NCI-H82 treated with DMSO at 0.1 percent for 48 hours (cell line): ENCODE data around the gene NEGR1.

Experiments
- DNase-seq: peaks from one replicate; lab custom pipeline; 2025; ENCODE audit not compliant: unreplicated experiment; lab: John Stamatoyannopoulos, UW

NEGR1 gene

DNA sequence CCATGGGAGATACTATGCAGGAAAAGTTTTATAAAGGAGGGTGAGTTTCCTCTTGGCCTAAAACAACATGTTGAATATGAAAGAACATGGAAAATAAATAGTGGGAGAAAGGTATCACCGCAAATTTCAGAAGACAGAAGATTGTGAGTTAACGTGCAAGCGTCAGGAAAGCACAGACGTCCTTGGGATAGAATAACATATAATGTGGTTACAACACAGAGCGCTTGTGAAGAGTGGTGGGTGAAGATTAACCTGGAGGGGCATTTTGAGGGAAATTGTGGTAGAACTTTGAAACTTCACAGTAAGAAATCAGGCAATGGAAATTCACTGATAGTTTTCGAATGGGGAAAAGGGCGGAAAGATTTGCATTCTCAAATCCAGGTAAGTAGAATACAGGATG is 47.3 kb downstream of the NEGR1 start:
- no peak for DNase-seq

DNA sequence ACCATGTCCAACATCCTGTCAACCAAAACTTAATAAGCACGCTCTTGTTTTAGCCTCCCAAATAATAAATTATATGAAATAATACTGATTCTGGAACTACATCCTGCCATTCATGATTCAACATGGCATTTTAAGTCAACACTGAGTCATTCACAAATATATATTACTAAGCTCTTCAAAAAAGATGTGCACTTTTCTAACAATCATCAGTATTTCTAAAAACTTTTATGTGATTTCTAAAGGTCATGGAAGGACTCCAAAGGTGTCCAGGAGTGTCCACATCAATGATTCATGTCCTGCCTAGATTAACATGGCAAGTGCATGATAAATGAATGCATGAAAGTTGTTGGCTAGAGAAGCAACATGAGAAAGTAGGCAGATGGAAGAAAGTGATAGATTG is 51.6 kb downstream of the NEGR1 start:
- DNase-seq, result no peak

DNA sequence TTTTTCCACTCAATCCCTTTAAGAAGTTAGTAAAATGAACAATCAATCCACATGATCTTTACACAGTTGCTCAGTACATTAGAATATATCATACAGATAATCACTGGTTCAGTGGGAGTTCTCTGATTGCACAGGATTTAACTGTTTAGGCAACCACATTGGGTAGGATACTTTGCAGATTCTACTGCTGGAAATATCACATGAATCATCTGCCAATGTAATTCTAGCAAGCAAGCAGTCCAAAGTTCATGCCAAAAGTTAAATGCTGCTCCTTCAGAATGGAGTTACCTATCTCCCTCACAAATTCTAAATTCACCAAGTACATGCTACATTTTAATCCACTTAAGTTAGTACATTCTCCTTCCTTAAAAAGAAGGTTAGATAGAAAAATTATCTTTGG is 52.4 kb downstream of the NEGR1 start:
- no peak for DNase-seq

DNA sequence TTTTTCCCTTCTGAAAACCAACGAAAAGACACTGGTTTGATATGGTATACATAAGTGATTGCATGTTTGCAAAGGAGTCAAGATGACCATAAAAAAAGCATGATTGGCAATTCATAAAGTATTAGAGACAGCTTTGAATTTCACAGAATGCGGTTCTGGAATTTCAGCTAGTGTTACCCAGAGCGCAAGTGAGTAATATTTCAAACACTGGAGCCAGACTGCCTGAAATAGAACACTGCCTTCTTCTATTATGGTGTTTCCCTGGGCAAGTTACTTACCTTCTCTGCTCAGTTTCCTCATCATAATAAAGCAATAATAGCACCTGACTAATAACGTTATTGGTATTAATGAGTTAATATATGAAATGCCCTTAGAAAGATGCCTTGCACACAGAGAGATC is 54.7 kb downstream of the NEGR1 start:
- no peak for DNase-seq

DNA sequence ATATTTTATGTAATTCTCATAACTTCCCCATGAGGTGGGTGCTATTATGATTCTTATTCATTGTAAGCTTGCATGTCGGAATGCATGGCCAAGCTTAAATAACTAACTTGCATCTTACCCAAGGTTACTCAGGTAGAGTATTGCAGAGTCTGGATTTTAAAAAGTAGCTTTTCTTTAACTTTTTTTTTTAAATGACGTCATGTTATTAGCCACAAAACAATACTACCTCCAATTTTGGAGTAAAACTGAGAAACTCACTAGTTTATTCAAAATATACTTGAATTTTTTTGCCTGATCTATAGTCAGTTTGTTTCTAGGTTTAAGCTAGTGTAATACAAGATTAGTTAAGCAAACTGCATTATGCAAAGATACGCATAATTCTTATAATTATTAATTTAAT is 57.8 kb downstream of the NEGR1 start:
- DNase-seq, result no peak

DNA sequence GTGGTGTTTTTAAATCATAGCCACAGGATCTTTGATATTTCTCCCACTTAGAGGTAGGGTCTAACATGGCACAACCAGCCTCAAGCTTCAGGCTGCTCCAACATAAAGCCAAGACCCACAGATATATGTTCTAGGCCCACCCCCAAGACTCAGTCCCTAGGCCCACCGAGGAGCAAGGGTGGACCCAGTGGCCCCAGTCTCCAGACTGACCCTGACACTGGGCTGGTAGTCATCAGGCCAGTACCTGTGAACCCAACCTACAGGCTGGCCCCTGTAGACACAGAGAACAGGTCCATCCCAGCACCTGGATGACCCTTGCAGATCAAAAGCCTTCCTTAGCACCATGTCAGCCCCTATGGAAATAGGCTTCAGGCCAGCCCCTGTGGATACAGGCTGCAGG is 60.5 kb downstream of the NEGR1 start:
- DNase-seq, result no peak

DNA sequence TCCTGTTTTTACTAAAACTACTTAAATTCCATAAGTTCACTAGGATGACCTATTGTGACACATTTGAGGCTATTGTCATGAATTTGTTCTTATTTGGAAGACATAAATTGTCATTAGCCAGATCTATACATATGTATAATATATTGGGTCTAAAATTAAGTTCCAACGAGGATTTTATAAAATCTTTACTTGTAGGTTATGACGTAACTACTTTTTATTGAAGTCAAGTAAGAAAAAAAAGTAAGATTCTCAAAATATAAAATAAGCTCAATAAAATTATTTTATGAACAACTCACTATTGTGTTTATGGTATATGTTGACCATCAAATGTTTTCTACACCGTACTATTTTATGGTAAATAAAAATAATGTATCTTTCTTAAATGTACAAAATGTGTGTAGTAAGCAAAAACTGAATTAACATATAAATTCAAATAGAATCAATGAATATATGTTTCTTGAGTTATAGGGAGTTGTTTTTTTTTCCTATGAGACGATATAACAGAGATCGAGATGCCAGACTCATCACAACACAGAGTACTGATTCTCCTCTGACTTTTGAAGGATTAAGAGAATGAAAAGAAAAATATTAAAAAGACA is 64.1 kb downstream of the NEGR1 start:
- DNase-seq, result no peak

DNA sequence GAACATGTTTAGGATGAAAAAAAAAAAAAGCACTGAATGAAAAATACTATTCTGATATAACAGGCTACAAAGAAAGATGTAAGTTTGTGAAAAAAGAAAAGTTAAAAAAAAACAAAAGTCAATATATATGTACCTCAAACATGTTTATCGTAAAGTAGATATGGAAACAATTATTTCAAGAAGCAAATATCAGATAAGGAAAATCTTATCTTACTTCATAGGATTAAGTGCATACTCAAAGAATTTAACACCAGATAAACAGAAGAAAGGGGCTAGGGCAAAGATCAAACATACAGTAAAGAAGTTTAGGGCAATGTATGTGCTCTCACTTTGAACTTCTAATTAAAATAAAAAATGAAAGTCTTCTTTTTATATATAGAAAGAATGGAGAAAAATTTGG is 75.3 kb downstream of the NEGR1 start:
- DNase-seq, result no peak

DNA sequence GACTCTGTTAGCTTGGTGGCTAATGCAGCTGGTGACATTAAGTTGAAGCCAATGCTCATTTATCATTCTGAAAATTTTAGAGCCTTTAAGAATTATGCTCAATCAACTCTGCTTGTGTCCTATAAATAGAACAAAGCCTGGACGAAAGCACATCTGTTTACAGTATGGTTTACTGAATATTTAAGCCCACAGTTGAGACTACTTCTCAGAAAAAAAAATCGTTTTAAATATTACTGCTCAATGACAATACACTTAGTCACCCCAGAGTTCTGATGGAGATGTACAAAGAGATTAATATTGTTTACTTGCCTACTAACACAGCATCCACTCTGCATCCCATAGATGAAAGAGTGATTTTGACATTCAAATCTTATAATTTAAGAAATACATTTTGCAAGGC is 79.6 kb downstream of the NEGR1 start:
- DNase-seq, result no peak

DNA sequence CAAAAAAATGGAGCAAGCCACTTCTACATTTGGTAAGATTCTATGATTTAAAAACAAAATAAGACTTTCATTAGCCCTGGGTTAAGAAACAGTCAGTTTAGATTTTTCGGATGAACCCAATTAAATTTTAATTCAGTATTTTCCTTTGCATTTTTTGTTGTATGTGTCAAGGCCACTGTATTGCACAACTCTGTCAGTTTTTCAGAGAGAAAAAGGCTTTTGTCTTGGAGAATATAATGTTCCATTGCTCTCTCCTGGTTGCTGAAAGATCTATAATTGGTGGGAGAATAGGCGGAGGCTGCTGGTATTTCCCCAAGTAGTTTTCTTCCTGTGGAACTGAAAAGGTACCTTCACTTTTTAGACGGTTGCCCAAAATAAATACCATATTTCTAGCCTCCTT is 84.6 kb downstream of the NEGR1 start:
- no peak for DNase-seq

DNA sequence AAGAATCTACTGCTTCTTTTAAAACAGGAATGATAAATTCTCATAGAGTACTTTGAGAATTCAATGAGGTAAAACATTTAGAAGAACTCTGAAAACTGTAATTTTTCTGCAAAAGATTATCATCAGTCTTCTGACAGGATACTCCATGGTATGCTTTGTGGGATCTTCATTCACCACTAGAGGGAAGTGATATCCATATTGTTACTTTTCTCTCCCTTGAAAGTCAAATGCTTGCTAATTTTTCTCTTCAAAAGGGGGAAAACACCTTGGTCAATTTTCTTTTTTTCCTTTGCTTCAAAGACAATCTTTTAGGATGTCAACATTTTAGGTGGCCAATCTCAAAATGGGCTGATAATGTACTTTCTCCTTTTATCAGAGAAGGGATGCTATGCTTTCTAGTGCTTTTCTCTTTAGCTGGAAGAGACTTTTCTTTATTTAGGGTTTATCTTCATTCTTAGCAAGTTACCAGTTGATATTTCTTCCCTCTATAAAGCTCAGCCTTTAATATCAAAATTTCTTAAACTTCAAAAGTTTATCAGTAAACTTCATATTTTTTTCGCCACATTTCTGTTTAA is 95.5 kb downstream of the NEGR1 start:
- DNase-seq, result no peak

DNA sequence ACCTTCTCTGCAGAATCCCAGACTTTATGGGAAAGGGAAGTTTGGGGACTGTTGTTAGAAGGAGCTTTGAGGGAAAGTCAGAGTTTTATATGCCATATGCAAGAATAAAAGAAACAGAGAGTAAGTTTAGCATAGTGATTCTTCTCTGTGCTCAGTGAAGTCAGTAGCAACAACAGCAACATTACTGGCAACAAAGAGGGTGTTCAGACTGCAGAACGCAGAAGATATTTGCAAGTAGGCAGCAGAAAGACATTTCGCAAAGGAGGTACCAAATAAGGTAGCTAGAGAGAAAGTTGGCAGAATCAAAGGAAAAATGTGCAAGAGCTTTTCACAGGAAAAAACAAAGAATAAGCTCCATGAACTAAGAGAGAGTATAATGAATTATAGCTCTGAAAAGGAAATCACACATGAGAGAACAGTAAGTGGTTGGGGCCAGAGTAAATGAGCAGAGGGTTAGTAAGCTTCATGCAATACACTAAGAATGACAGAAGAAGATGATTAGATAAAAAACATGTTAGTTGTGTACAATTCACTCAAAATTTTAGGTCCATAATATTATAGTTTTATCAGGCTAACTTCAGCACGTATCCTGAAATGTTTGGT is 98.1 kb downstream of the NEGR1 start:
- DNase-seq, result no peak

DNA sequence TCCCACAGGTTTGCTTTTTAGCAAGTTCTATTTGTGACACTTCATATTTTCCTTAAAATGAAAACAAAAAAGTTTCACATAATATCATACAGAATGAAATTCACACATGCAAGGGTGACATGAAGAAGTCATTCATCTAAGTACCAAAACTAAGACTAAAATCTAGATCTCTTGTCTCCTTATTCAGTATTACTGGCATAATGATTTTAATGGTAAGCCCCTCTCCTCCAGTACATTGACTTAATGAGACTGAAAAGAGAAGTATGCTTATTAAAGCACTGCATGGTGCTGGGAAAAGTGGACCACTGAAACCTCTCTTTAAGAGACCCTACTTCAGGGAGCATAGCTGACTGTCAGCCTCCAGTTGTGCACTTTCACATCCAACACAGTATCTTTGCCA is 99.5 kb downstream of the NEGR1 start:
- DNase-seq, result no peak

DNA sequence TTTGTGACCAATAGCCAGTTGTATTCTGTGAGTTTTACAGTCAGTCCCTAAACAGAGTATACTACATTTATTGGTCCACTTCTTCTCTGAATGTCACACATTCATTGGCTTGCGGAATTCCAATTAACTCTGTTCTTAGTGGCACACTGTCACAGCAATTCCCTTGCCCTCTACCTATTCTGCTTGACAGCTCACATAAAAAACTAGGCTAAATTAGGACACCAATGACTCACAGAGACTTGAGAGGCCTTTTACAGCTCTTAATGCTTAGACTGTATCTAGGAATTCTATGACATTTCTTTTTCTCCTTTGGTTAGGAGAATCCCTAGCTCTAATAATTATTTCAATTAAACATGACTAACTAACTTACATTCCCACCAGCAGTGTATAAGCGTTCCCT is 104.1 kb downstream of the NEGR1 start:
- DNase-seq, result no peak

DNA sequence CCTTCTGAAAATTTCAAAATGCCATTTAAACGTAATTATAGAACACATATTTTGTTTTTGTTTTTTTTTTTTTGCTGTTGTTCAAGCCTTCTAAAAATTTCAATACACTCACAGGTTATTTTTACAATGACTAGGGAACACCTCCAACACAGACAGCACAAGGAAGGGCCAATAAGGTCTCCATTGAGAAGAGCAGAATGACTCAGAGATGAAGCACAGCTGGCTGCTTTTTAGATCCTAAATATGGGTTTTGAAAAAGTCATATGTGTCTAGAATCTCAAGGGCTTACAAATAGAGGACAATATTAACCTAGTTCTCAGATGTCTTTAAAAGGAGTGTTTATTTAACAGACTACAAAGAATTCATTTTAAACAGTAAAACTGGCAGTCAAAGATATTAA is 104.6 kb downstream of the NEGR1 start:
- DNase-seq, result no peak

DNA sequence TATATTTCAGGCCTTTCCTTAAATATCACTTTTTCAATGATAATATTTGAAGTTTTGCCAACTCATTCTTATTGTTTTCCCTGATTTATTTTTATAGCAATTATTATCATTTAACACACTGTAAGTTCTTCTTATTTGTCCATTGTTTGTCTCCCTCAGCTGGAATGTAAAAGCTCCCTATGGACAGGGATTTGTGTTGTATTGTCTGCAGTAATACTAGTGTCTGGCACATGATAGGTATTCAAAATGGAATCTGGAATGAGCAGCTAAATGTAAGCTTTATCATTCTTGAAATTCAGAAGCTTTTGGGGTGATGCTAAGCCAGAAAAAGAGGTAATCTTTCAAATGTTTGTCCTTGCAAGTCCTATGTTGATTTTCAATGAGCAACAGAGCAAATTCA is 112.1 kb downstream of the NEGR1 start:
- DNase-seq, result no peak

DNA sequence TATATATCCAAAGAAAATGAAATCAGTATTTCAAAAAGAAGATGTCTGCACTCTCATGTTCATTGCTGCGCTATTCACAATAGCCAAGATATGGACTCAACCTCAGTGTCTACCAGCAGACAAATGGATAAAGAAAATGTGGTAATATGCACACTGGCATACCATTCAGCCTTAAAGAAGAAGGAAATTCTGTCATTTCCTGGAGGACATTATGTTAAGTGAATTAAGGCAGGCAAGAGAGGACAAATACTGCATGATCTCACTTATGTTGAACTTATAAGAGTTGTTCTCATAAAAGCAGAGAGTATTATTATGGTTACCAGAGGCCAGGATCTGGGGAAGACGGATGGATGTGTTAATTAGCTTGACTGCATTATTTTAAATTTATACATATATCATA is 115.9 kb downstream of the NEGR1 start:
- DNase-seq, result no peak

DNA sequence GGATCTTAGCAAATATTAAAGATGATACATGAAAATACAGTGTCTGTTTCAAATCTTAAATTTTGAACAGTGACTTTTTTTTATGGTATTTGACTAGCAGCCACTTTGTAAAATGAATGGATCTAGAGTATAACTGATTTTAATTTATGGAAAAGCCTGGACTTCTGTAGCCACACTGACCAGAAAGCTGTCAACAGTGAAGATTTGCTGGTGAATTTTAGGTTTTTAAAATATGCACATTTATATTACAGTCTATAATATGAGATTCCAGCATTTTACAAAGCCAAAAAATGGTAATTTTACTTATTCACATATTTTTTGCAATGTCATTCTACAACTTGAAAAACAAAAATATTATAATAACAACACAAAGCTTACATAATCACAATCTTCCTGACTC is 131.8 kb downstream of the NEGR1 start:
- DNase-seq, result no peak

DNA sequence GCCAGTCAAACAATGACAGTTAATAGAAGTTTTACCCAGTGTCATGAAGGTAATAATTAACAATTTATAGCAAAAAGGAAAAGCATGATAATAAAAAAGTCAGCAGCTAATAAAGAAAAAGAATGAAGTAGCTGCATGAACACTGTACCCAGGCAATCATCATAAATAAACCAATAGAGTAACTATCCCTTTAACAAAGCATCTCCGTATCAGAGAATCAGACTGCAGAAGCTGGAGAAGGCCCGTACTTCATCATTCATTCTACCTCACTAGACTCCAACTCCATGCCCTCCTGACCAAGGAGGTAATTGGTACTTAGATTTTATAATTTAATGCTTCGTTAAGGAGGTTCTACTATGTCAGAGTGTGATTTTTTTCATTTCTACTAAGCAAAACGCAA is 140.5 kb downstream of the NEGR1 start:
- no peak for DNase-seq

DNA sequence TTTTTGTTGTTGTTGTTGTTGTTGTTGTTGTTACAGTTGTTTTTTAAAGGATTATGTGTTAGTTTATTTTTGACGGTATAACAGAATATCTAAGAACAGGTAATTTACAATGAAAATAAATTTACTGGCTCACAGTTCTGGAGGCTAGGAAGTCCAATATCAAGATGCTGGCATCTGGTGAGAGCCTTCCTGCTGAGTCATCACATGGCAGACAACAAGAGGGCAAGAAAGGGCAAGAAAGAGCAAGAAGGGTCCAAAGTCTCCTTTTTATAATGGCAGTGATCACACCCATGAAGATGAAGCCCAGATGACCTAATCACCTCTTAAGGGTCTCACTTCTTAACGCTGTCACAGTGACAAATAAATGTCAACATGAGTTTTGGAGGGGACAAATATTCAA is 142.1 kb downstream of the NEGR1 start:
- DNase-seq, result no peak

DNA sequence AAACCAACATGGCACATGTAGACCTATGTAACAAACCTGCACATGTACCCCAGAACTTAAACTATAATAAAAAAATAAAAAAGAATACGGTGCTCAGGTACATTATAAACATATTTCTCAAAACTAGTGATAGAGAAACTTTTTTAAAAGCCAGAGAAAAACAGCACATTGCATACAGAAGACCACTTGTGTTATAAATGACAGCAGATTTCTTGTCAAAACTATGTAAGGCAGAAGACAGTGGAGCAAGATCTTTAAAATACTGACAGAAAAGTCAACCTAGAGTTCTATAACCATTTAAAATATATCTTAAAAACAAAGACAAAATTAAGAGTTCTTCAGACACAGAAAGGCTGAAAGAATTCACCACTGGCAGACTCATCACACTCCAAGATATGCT is 144.7 kb downstream of the NEGR1 start:
- no peak for DNase-seq

DNA sequence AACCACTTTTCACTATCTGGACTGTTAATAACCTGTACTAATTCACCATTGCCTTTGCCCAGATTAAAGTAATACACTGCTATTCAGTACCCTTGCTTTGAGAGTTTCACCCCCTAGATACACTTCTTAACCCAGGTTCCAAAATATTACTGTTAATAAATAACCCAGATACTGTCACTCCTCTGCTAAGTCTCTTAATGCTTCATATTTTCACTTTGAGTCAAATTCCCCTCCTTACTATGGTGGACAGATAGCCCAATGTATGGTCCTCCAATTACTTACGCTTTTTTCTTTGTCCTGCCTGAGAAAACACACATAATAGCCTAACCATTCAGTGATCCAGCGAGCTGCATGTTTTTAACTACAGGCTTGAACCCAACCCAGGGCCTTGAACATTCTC is 152.5 kb downstream of the NEGR1 start:
- no peak for DNase-seq
